Testis (tissue), 2 donors: ENCODE results near the gene OXCT1.

Experiments
- CTCF ChIP-seq, 3 experiments: fragments of 450-650 bp in 2 of 3; fragments of 200-600 bp in 1 of 3; sonication (generic) in 1 of 3; IDR thresholded peaks; one replicate each; pipeline ENCODE4 v1.5.1; 2016 to 2019; ENCODE audit warnings: antibody characterized with exemption in 3 of 3, mild to moderate bottlenecking in 2 of 3, moderate library complexity in 1 of 3
- POLR2A ChIP-seq: fragments of 450-650 bp; IDR thresholded peaks from one replicate; pipeline ENCODE4 v1.6.1; 2017; ENCODE audit warnings: antibody characterized with exemption, mild to moderate bottlenecking, moderate library complexity

DNA sequence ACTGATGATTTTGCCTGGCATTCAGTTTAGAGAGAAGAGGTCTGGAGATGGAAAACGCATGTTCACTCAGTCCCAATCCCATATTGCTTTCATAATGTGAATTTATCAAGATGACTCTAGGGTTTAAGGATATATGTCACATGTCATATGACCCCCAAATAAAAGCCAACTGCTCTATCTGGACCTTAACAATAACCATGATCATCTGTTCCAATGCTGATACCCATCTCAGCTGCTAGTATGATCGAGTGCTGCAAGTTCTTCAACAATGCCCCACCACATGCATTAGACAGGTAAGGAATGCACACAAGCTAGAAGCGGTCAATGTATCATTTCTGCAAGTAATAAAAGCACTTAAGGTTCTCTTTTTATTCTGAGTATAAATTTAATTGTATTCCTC is 91.8 kb downstream of the OXCT1 start:
- no peak for TF ChIP-seq POLR2A
- no peak for TF ChIP-seq CTCF (IDR thresholded peaks at IDR 0.05)
